H1 (cell line): ENCODE results near the gene LTBP1. TPM values are rescaled to one million over a fixed set of nuclear protein-coding genes. Genes with fewer than 3 reads are reported as not detected.

Experiments used
- ASH2L ChIP-seq: fragments of 200-600, 300-600 bp; sonication (generic); IDR thresholded peaks from one replicate; pipeline ENCODE4 v1.7.1; 2017; ENCODE audit warnings: low read length
- ATF2 ChIP-seq: IDR thresholded peaks from 2 replicates; pipeline ENCODE4 v1.6.1; 2012; ENCODE audit warnings: low read length, inconsistent platforms
- CHD7 ChIP-seq: fragments of 300-600 bp; sonication (generic); IDR thresholded peaks from 2 replicates; pipeline ENCODE4 v1.7.1; 2012; ENCODE audit warnings: low read length, moderate library complexity, mild to moderate bottlenecking, inconsistent platforms; ENCODE audit not compliant: insufficient replicate concordance
- EGR1 ChIP-seq: IDR thresholded peaks from 2 replicates; pipeline ENCODE4 v1.6.1; 2011; ENCODE audit warnings: low read depth, low read length, borderline replicate concordance
- NANOG ChIP-seq: IDR thresholded peaks from 2 replicates; pipeline ENCODE4 v1.6.1; 2011; ENCODE audit warnings: low read length, low read depth, mild to moderate bottlenecking, inconsistent platforms; ENCODE audit not compliant: insufficient read depth, poor library complexity, severe bottlenecking
- NRF1 ChIP-seq: IDR thresholded peaks from 2 replicates; pipeline ENCODE4 v1.6.1; 2011; ENCODE audit warnings: mild to moderate bottlenecking, low read depth, low read length, improper control_type of control experiment
- POLR2A ChIP-seq, 2 experiments: IDR thresholded peaks; 1 replicate in 1 of 2; 2 replicates in 1 of 2; pipeline ENCODE4 v1.6.1; 2011; ENCODE audit warnings: low read depth in 2 of 2, low read length in 2 of 2, mild to moderate bottlenecking in 2 of 2; ENCODE audit errors: control extremely low read depth in 1 of 2
- RAD21 ChIP-seq, 2 experiments: IDR thresholded peaks in 1 of 2; conservative IDR thresholded peaks in 1 of 2; 2 replicates each; pipeline ENCODE4 v1.6.1; 2011; ENCODE audit warnings: low read depth in 2 of 2, low read length in 2 of 2, improper control_type of control experiment in 1 of 2, inconsistent platforms in 1 of 2, mild to moderate bottlenecking in 1 of 2, moderate library complexity in 1 of 2
- SP1 ChIP-seq: IDR thresholded peaks from 2 replicates; pipeline ENCODE4 v1.6.1; 2011; ENCODE audit warnings: low read depth, low read length
- TBP ChIP-seq: IDR thresholded peaks from 2 replicates; pipeline ENCODE4 v1.6.1; 2011; ENCODE audit warnings: low read depth, low read length, improper control_type of control experiment
- YY1 ChIP-seq: IDR thresholded peaks from 2 replicates; pipeline ENCODE4 v1.6.1; 2011; ENCODE audit warnings: low read depth, mild to moderate bottlenecking, low read length
- polyA plus RNA-seq, 7 experiments: library from polyadenylated mRNA; depleted of rRNA in 3 of 7; stranded (reverse) in 5 of 7; unstranded in 2 of 7; fragments of >200 nt in 5 of 7; fragments of 200-250 nt in 2 of 7; gene quantifications; 1 replicate in 5 of 7; 2 replicates in 1 of 7; 4 replicates in 1 of 7; pipeline versions ENCODE4 v1.2.1 to v1.2.3, GENCODE V29; 2011 to 2013; ENCODE audit warnings: missing spikeins in 2 of 7, mixed read lengths in 2 of 7
- total RNA-seq: library from RNA; stranded (reverse); fragmentation: NEBNext Ultra II Directional; extraction: Animal tissue kit (Norgen Biotek cat#: 25700); gene quantifications from 2 replicates; pipeline ENCODE4 v1.2.1, GENCODE V29; 2021

The LTBP1 gene
- total and polyA plus RNA-seq, 2 of the 8 experiments (the other 6 are each of a cell fraction or from before 2014, with no cell fraction given) = 15.4 to 24.7 TPM

- TF ChIP-seq CHD7 (no peak), RAD21 (IDR thresholded peaks at IDR 0.05 in 1 of 2, conservative IDR thresholded peaks at IDR 0.05 in 1 of 2; ENCODE audit: low read depth in 2 of 2, low read length in 2 of 2) (no peak), NANOG (no peak), POLR2A (IDR thresholded peaks at IDR 0.05; ENCODE audit: control extremely low read depth in 1 of 2, low read depth in 2 of 2, low read length in 2 of 2) (no peak), ATF2 (no peak), NRF1 (no peak), YY1 (no peak), TBP (no peak), ASH2L (no peak), EGR1 (no peak), SP1 (no peak)
Observed at GRCh38 chr2:33122726-33123125, 176.0 kb downstream of the LTBP1 start (continued).
